ENCODE results near the gene PCID2.

DNA sequence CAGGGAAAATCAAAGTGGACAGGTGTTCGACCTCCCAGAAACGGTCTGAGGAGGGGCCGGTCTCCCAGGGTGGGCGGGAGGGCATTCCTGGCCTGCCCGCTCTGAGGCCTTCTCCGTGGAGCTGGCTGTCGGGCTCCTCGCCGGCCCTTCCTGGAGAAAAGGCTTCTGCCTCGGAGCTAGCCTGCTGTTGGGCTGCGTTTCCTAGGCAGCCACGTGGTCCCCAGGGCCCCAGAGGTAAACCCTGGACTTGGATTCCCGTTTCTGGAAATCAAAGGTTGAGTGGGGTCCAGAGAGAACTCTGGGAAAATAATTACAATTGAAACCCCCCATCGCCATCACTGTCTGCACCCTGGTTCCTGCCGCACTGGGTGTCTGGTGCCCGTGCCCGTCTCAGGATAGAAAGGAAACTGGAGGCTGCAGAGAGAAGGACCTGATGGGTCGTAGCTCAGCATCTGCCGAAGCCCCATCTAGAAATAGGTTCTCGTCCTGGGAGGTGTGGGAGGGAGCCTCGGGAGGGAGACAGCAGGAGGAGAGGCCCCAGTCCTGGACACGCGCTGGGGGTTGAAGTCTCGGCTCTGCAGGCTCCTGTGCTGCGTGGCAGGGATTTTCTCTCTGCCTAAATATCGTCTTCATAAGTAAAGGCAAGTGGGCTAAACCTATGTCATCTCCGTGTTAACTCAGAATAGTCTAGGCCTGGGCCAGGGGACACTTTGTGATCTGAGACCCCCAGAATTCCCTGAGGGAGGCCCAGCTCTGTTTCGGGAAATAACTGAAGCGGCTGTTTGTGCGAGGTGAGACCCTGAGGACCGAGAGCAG is 57.7 kb downstream of the PCID2 start:
- no peak for TF ChIP-seq NFRKB (IDR thresholded peaks at IDR 0.05)
- no peak for TF ChIP-seq SUZ12 (IDR thresholded peaks at IDR 0.05)
- no peak for TF ChIP-seq SP1 (IDR thresholded peaks at IDR 0.05)
- no peak for TF ChIP-seq L3MBTL2 (conservative IDR thresholded peaks at IDR 0.05)
- no peak for TF ChIP-seq ZNF384 (IDR thresholded peaks at IDR 0.05)
- TF ChIP-seq ELF4 (IDR thresholded peaks at IDR 0.05): no peak
- no peak for TF ChIP-seq FOXA1 (IDR thresholded peaks at IDR 0.05)
- TF ChIP-seq TARDBP (IDR thresholded peaks at IDR 0.05): no peak
- TF ChIP-seq BHLHE40 (IDR thresholded peaks at IDR 0.05; ENCODE audit: borderline replicate concordance): no peak
- TF ChIP-seq HDGF (IDR thresholded peaks at IDR 0.05; ENCODE audit: borderline replicate concordance): no peak
- TF ChIP-seq CTBP1 (IDR thresholded peaks at IDR 0.05; ENCODE audit: borderline replicate concordance): no peak
- TF ChIP-seq FOXM1 (IDR thresholded peaks at IDR 0.05; ENCODE audit: borderline replicate concordance): no peak
- no peak for TF ChIP-seq FOXK2 (IDR thresholded peaks at IDR 0.05)
- no peak for TF ChIP-seq LEF1 (IDR thresholded peaks at IDR 0.05; ENCODE audit: borderline replicate concordance)

All from HEK293T (cell line).